Measurements from ENCODE around the gene SEPTIN11.

- TF ChIP-seq, protein P1, sequence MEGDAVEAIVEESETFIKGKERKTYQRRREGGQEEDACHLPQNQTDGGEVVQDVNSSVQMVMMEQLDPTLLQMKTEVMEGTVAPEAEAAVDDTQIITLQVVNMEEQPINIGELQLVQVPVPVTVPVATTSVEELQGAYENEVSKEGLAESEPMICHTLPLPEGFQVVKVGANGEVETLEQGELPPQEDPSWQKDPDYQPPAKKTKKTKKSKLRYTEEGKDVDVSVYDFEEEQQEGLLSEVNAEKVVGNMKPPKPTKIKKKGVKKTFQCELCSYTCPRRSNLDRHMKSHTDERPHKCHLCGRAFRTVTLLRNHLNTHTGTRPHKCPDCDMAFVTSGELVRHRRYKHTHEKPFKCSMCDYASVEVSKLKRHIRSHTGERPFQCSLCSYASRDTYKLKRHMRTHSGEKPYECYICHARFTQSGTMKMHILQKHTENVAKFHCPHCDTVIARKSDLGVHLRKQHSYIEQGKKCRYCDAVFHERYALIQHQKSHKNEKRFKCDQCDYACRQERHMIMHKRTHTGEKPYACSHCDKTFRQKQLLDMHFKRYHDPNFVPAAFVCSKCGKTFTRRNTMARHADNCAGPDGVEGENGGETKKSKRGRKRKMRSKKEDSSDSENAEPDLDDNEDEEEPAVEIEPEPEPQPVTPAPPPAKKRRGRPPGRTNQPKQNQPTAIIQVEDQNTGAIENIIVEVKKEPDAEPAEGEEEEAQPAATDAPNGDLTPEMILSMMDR (IDR thresholded peaks at IDR 0.05) = no peak
- TF ChIP-seq KAT7 (CRISPR knock-in tag; IDR thresholded peaks at IDR 0.05; ENCODE audit: borderline replicate concordance) (no peak), SMAD3 (CRISPR knock-in tag; IDR thresholded peaks at IDR 0.05; ENCODE audit: borderline replicate concordance) (no peak)
- TF ChIP-seq, protein P2, sequence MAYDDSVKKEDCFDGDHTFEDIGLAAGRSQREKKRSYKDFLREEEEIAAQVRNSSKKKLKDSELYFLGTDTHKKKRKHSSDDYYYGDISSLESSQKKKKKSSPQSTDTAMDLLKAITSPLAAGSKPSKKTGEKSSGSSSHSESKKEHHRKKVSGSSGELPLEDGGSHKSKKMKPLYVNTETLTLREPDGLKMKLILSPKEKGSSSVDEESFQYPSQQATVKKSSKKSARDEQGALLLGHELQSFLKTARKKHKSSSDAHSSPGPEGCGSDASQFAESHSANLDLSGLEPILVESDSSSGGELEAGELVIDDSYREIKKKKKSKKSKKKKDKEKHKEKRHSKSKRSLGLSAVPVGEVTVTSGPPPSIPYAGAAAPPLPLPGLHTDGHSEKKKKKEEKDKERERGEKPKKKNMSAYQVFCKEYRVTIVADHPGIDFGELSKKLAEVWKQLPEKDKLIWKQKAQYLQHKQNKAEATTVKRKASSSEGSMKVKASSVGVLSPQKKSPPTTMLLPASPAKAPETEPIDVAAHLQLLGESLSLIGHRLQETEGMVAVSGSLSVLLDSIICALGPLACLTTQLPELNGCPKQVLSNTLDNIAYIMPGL (CRISPR knock-in tag; IDR thresholded peaks at IDR 0.05) = no peak
Observed at GRCh38 chr4:76904646-76905190, 44.8 kb upstream of the SEPTIN11 start.
